22Rv1 (cell line): ENCODE results near the gene VAT1.

Experiments used
- H3K27ac ChIP-seq: fragments of 450-650 bp; 2 replicates; pipeline ENCODE4 v1.5.1; 2017
- ZFX ChIP-seq: fragments of 450-650 bp; IDR thresholded peaks from 2 replicates; pipeline ENCODE4 v1.6.1; 2017; ENCODE audit warnings: antibody characterized with exemption, borderline replicate concordance
- TF ChIP-seq, protein P1 (sequence below): fragments of 450-650 bp; IDR thresholded peaks from 2 replicates; pipeline ENCODE4 v1.5.1; 2017; ENCODE audit warnings: mild to moderate bottlenecking

VAT1 gene

GRCh38 chr17:43018932-43019331 lies 3.3 kb downstream of the VAT1 start:
- H3K27ac ChIP-seq: no peak overlapping the region
- TF ChIP-seq, protein P1, sequence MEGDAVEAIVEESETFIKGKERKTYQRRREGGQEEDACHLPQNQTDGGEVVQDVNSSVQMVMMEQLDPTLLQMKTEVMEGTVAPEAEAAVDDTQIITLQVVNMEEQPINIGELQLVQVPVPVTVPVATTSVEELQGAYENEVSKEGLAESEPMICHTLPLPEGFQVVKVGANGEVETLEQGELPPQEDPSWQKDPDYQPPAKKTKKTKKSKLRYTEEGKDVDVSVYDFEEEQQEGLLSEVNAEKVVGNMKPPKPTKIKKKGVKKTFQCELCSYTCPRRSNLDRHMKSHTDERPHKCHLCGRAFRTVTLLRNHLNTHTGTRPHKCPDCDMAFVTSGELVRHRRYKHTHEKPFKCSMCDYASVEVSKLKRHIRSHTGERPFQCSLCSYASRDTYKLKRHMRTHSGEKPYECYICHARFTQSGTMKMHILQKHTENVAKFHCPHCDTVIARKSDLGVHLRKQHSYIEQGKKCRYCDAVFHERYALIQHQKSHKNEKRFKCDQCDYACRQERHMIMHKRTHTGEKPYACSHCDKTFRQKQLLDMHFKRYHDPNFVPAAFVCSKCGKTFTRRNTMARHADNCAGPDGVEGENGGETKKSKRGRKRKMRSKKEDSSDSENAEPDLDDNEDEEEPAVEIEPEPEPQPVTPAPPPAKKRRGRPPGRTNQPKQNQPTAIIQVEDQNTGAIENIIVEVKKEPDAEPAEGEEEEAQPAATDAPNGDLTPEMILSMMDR: no peak
- no peak for TF ChIP-seq ZFX

DNA sequence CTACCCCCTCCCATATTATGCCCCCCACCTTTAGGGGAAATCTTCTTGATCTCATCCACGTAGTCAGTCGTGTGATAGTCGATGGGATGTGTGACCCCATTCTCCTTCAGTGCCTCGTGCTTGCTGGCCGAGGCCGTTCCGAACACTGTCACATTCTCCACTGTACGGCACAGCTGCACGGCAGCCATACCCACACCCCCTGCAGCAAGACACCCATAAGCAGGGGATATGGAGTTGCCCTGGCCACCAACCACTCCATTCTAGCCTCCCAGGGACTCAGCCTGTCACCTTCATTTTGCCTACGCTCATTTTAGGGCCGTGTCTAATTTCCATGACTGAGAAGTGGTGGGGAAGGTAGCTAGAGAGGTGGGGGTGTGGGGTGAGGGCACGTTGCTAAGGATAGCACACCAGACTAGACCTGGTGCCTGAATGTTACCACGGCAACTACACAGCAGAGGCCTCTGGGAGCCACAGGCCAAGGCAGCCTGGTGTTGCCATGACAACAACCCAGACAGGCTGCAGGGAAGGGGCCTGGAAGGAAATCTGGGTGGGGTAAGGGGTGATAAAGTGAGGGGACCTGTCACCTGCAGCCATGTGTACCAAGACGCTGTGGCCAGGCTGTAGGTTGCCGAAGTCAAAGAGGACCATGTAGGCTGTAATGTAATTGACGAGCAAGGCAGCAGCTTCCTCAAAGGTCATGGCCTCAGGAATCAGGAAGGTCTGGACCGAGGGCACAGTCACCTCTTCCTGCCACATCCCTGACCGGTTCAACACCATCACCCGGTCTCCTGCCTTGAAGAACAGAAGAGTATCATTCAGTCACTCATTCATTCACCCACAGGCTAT lies 4.0 kb downstream of the VAT1 start:
- TF ChIP-seq ZFX: no peak
- TF ChIP-seq, protein P1: no peak
- no peak overlapping the region for H3K27ac ChIP-seq

- no peak overlapping the region for H3K27ac ChIP-seq
- TF ChIP-seq, protein P1: no peak
- TF ChIP-seq ZFX: no peak
These were observed 6.0 kb downstream of the VAT1 start for GRCh38 chr17:43016216-43016615.

DNA sequence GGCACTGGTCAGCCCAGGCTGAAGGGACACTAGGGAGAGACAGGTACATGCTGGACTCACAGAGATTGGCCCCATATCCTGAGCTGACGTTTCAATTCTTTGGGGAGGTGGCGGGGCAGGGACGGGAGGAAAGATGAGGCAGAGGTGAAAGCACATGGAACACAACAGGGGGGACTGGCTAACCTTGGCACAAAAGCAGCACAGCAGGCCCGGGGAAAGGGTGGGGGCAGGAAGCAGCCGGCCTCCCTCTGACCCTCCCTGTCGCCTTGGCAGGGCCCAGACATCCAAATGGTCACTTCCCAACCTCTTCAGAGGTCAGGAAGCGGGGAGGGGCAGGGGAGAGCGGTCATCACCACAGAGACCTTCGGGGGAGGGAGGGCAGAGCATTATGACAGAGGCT lies 6.6 kb downstream of the VAT1 start:
- no peak overlapping the region for H3K27ac ChIP-seq
- TF ChIP-seq ZFX: no peak
- TF ChIP-seq, protein P1: no peak

- no peak for TF ChIP-seq ZFX
- TF ChIP-seq, protein P1: no peak
- no peak overlapping the region for H3K27ac ChIP-seq
These were observed 7.3 kb downstream of the VAT1 start for GRCh38 chr17:43014649-43015542.

- H3K27ac ChIP-seq: no peak overlapping the region
- no peak for TF ChIP-seq ZFX
- TF ChIP-seq, protein P1: no peak
These were observed 8.1 kb downstream of the VAT1 start for GRCh38 chr17:43014020-43014648.
